HG03460 (cell line): ENCODE measurements around the gene CD59.
"Not testable (repeated sequence)": the region's sequence is repeated elsewhere in the genome, so short reads cannot be mapped to it uniquely, and the experiment has no call there.

Experiments
- ATAC-seq: cut with Tn5 transposase; IDR thresholded peaks from one replicate; pipeline ENCODE4 v1.9.1; 2021; ENCODE audit not compliant: unreplicated experiment

CD59 gene

DNA sequence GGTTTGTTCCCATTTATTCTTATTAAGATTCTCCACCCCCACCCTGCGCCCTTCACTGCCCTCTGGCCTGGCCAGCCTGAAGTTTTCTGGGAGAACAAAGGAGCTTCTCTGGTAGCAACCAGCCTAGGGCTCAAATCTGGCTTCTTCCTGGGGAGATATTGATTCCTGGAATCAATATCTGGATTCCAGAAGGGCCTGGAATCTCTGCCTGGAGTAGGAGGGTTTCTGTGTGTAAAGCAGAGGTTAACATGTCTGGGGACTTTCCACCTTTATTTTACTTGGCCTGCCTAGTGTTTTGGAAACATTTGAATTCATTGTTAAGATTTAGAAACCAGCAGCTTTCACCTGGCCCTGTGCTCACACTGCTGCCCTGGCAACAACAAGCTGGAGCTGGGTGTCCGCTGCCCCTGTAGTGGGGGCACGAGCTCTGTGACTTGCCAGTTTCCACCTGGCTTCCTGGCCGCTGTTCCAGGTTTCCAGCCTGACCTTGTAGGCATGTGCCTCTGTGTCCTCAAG lies 41.1 kb downstream of the CD59 start:
- ATAC-seq: no peak

DNA sequence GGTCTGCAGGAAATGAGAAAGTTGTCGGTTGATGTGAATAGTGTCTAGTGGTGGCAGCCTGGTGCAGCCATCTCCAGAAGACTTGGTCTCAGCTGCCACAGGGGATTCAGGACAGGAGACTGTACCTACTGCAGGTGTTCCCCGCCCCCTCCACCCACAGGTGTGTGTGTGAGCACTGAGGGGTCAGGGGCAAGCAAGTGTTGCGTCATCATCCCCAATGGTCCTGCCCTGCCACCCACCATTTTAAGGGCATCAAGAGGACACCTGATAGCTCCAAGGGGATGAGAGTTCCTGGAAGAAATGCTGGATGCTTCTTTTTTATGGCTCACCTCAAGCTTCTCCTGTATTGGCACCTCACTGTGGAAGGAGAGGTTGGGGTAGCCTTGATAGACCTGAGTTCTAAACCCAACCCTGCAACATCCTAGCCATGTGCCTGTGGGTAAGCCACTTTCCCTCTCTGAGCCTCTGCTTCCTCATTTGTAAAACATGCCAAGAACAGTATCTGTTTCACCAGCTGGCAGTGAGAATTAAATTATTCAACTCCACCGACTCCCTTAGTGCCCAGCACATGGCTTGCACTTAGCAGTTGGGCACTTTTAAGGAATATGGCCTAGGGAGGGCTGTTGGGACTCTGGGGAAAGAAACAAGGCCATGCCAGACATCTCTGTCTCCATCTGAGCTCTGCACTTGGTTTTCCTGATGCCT lies 41.7 kb downstream of the CD59 start:
- ATAC-seq: no peak

DNA sequence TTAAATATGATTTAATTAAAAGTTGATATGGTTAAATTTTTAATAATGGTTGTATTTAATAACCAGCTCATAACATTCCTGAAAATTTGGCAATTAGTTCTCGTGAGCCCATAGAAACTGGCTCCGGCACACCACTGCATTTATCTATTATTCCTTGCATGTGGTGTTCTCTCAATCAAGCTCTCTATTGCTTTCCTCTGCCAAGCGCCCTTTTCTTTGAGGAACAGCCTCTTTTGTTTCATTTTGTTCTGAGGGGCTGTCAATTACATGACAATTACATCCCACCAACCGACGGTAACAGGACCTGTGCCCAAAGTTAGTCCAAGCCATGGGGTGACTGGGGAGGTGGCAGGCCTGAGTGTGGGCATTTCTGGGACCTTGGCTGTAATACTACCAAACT lies 43.7 kb downstream of the CD59 start:
- ATAC-seq: no peak

DNA sequence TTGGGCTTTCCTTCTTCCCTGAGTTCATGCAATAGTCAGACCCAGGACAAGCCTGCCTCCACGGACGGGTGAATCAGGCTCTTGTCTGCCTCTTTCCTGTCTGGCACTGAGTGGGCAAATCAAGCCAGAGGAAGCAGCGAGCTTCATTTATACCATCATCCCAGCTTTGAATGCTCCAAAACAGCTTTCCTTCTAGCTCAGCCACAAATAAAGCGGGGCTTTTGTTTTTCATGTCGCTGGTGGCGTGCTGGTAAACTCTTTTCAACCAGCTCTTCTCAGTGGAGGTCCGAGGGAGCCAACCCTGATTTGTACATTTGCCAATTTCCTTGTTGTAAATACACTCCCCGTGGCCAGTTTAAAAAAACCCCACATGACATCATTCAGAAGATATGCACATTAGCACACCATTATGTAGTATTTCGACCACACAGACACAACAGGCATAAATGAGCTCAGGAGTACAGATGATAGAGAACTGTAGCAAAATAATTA lies 44.2 kb downstream of the CD59 start:
- no peak for ATAC-seq

DNA sequence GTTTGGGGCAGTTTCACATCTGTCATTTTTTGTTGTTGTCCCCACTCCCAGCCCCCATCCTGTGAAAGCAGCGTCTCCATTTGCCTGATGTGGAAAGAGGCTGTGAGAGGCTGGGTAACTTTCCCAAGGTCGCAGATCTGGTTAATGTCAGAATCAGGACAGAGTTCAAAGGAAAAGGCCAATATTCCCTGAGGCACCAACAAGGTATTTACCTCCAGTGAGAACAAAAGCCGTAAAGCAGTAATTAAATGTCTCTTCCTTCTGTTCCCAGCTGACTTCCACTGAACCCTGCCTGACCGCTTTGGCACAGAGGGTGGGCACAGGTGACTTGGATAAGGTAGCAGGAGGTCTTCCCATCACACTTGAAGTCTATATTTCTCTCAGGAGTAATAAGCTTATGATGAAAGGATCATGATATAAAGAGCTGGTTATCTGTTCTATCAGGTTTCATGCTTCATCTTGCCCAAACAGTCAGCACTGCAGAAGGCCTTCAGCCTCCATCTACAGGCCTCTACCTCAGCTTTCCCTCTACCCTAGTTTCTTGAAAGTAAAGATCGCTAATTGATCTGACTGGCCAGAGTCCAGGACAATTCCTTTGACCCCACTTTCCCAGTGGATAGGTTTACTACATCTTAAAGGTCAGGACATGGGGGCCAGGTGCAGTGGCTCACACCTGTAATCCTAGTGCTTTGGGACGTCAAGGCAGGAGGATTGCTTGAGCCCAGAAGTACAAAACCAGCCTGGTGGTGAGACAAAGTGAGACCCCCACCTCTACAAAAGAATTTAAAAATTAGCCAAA lies 45.0 kb downstream of the CD59 start:
- no peak for ATAC-seq

DNA sequence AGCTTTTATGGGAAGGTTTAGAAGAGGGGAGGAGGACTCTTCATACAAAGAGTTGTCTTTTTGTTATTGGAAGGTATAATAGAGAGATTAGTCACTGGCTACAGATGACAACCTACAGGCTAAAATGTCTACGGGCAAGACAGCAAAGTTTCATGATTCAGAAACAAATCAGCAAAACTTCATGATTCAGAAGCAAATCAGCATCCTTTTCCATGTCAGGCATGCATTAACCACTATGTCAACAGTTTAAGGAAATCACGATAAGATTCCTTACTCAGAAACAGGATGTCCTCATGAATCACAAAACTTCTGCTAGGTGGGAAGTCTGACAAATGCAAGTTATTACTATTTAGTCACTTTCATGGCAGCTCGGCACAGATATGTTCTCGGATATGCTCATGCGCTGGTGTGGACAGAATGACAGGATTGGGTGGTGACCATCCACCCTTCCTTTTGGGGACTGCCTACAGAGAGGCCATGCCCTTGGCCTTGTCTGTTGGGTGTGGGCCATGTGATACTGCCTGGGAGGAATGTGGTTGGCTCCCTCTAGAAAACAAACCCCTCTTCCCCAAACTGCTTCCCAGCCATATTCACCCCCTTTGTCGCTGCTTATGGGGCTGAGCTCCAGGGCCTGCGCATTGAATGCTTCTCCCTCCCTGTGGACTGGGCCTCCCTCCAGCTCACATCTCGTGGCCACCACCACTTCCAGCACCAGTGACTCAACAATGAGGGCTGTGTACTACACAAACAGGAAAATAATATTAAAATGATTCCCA lies 45.7 kb downstream of the CD59 start:
- ATAC-seq: no peak

DNA sequence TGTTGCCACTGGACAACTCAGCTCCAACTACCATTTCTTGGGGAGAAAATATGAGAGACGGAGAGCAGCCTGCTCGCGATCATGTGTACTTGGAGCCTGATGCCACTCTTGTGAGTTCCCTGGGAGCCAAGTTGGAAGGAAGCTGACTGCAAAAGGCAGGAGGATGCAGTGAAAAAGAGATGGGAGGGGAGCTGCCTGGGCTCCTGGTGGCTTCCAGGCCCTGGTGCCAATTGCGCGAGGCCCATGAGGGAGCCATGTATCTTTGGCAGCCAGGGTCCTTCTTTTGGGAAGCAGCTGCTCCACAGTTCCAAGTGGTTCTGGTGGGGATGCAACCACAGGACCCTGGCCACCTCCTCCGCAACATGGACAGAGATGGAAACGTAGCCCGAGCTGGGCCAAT lies 46.7 kb downstream of the CD59 start:
- no peak for ATAC-seq

DNA sequence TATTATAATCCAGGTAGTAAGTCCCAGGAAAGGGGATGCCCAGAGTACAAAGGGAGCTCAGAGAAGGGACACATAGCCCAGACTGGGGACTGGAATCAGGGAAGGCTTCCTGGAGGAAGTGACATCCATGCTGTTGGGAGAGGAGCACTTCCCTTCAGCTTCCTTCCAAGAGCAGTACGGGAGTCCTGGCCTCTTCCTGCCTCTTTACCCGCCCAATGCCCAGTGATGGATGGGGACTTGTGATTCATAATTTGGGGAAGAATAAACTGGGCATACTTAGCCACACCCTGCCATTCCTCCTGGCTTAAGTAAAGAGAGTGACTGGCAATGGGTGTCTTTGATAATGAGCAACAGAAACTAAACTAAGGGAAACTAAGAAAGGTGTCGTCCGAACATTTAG lies 47.1 kb downstream of the CD59 start:
- no peak for ATAC-seq

DNA sequence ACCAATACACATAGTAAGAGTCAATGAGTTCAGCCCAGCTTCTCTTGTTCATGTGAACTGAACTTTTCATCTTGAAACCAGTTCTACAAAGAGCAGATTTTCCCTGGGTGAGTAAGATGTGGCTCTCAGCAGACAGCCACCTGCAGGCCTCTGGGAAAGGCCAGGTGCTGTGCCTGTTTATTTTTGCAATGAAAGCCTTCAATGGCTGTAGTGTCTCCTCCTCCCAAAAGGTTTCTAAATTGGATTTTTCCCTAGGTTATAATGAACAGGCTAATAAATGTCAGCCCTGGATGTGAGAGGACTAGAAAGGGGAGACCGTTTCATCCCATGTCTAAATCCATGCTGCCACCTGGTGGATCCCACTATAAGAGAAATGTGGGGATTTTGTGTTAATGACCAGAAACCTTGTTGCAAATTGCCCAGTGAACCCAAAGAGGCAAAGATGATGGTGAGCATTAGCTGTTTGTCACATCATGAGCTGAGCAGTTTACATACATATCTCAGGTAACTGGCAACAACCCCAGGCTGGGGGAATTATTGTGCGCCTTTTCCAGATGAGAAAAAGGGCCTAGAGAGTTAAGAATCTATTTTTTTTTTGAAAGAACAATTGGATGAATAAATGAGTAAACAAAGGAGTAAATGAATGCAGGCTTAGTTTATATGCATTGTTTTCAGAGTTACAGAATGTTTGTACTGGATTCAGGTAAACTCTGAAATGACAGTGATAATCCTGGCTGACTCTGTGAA lies 48.3 kb downstream of the CD59 start:
- no peak for ATAC-seq

DNA sequence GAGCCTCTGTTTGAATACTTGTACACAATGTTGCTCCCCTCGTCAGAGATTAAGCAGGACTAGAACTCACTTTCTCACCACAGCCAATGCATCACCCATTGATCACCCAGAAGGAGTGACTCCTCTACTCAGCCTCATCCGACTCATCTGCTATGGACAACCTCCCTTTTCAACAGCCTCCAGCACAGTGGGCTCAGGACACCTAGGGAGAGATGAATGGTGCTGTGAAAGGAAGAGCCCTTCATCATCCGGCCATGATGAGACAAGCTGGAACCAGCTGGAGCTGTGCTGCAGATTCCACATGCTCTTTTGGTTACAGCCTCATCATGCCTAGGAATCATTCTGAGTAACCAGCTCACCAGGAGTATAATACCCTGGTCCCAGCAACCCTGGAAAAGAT lies 51.1 kb downstream of the CD59 start:
- no peak for ATAC-seq

DNA sequence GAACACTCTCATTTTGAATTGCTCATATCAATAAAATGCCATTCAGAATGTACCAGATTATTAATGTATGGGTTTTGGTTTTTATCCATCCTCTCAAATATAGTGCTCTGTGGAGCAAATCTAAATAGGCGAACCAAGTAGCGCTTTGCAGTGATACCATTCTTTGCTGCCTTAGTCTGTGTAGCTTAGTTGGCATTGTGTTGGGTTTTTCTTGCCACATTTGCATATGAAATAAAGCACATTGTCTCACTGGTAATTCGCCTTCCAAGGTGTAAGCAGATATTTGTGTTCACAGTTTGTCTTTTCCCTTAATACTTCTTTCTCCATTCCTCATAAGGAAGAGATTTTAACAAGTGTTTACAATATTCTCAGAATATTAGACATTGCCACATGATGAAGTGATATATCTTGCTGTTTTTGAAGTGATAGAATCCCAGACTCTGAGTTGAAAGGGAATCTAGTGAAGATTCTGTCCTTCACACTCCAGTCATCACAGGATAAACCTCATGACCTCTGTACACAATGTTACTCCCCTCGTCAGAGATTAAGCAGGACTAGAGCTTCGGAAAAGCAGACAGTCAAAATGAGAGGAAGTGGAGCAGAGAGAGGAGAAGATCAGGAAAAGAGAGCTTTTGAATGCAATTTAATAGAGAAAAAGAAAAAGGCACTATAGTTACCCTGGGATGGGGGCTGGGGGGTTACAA lies 52.1 kb downstream of the CD59 start:
- ATAC-seq: no peak

DNA sequence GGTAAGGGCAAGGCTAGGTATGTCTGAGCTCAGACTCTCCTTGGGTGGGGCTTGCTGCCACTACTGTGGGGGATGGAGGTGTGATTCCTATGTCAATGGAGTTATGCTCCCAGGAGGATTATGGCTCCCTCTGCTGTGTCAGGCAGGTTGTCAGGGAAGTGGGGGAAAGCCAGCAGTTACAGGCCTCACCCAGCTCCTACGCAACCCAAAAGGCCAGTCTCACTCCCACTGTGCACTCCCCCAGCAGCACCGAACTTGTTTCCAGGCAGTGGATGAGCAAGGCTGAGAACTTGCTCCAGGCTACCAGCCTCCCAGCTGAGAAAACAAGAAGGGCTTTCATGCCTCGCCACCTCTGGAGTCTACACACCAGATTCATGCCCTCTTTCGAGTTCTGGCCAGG lies 53.8 kb downstream of the CD59 start:
- no peak for ATAC-seq

DNA sequence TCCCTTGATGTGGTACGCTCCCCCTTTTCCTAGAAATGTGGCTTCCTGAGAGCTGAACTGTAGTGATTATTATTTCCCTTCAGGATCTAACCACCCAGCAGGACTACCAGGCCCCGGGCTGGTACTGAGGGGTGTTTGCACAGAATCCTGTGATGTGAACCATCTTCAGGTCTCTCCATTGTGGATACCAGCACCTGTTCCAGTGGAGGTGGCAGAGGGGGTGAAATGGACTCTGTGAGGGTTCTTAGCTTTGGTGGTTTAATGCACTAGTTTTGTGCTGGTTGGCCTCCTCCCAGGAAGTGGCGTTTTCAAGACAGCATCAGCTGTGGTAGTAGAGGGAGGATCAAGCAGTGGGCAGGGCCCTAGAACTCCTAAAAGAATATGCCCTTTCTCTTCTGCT lies 54.2 kb downstream of the CD59 start:
- no peak for ATAC-seq

DNA sequence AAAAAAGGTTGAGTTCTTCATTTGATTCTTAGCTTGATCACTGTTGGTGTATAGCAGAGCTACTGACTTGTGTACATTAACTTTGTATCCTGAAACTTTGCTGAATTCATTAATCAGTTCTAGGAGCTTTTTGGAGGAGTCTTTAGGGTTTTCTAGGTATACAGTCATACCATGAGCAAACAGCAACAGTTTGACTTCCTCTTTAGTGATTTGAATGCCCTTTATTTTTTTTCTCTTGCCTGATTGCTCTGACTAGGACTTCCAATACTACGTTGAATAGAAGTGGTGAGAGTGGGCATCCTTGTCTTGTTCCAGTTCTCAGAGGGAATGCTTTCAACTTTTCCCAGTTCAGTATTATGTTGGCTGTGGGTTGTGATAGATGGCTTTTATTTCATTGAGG lies 57.6 kb downstream of the CD59 start:
- ATAC-seq: not testable (repeated sequence)

DNA sequence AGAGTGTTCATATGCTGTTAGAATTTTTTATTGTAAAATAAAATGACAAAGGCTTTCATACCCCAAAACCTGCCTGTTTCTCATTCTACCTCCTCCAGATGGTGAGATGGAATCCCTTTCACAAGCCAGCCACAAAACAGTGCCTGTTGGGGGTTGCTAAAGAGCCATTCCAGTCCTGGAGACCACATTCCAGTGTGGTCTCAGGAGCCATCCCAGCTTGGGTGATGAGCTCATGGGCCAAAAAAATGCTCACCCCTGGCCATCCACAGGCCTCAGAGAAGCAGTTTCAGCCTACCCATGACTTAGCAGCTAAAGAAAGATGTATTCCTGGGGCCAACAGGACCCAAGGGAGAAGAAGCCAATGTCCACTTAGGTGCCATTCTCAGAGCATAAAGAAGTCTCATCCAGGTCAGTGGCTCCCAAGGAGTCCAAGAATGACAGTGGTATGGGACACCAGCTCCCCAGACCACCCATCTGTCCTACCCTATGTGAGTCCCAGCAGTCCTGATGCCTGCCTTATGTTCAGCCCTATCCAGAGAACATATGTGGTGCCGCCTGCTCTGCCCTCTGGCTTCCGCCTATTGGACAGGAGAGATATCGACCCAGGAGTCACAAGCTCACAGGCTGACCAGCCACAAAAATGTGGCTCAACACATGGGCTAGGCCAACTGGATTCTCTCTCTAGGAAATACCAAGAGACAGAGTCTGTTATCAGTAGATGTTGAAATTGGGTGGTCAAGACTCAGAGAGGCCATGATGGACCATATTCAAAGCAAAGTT lies 62.0 kb downstream of the CD59 start:
- ATAC-seq: no peak

DNA sequence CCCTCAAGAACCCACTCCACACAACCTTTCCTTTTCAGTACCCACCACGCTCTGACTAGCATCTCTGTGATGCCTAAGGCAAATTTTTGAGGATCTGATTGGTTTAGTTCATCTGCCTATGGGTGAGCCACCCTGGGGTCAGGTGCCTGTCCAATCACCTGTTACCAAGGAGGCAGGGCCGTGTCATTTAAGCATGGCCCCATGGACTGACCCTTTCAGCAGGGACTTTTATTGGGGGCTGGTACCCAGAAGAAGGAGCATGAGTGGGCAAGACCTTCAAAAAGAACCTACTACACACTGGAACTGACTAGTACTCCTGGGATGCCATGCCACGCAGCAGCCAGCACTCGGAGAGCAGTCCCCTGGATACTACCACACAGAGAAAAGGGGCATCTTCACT lies 64.0 kb downstream of the CD59 start:
- ATAC-seq: no peak

DNA sequence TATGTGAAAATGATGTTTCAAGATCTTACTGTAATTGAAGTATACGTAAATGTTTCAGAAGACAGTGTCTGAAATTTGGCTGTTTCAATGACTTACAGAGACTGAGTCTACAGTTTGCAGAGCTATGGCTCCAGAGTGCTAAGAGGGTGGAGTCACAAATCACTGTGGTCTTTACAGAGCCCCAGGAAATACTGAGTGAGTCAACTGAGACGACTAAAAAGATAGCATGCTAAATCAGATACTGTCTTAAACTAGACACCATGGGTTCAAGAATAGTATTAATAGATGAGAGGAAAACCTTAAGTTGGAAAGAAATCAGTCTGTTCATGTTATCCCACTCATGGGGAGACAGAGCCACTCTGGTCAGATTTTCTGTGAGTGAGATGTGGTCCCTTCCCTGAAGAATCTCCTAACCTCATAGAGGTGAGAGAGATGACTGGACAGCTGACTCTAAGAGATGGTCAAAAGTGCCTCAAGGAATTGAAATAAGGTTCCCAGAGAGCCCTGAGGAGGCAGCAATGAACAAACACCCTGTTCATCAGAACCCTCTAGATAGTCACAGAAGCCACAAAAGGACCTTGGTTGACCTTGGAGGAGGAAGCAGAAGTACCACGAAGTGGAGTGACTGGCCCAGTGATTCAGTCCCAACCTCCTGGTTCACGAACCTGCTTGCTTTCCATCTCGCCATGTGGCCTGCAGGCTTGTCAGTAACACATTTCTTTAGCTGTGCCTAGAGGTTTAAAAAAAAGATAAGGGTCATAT lies 65.8 kb downstream of the CD59 start:
- ATAC-seq: no peak

DNA sequence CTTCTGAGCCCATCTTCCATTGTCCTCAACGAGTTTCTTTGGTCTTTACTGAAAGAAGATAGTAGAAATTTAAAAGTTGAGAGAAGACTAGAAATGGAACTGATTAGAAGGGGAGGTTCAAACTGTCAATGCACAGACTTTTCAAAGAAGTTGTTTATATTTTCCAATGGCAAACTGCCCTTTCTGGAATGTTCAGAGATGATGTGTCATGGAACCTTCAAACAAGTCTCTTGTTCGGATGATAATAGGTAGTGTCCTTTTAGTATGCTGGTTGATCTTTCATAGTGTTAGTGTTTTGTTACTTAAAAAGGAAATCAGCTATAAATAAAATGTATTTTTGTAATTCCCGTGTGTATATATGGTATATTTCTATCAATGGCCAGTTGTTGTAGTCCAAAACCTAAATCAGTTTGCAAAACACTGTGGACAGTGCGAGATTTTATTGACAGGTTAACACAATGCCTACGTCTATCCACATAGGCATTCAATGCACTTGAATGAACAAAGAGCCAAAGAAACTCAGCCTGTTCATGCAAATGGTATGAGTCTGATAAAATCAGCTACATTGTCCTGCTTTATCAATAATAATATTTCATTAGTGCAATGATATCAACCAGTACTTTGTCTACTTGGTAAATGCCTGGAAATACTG lies 66.5 kb downstream of the CD59 start:
- no peak for ATAC-seq
